OCI-M1 (cell line): ENCODE measurements around the gene FRYL.
"Not testable (repeated sequence)": the region's sequence is repeated elsewhere in the genome, so short reads cannot be mapped to it uniquely, and the experiment has no call there.

Experiments used
- DNase-seq: peaks from one replicate; lab custom pipeline; 2025; lab: John Stamatoyannopoulos, UW

The FRYL gene

DNA sequence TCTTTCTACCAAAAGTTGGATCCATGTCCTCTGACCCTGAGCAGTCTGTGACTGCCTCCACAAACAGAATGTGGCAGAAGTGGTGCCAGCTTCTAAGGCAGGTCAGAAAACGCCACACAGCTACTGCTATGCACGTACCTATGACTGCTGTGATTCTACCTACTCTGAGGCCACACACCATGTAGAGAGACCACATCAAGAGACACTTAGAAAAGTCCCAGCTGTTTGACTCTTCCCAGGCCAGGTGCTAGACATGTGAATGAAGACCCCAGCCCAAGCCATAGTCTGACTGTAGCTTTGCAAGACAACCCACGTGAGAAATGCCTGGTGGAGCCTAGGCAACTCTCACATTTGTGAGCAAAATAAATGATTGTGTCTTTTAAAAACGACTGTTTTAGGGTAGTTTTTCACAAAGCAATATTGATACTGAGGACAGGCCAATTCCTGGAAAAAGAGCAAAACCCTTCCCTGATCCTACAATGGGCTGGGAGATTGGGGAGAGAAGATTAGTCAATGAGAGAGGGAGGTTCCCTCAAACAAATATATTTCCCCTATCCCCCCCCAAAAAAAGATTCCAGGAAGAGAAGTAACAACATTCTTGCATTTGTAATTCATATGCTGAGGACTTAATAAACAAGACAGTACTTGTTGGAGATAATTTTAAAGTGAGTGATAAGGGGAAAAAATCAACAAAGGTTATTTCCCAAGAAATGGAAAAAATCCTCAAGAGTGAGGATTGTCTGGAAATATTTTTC, 33.3 kb downstream of the FRYL start:
- no peak for DNase-seq

DNA sequence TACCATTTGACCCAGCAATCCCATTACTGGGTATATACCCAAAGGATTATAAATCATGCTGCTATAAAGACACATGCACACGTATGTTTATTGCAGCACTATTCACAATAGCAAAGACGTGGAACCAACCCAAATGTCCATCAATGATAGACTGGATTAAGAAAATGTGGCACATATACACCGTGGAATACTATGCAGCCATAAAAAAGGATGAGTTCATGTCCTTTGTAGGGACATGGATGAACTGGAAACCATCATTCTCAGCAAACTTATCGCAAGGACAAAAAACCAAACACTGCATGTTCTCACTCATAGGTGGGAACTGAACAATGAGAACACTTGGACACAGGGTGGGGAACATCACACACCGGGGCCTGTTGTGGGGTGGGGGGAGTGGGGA, 34.9 kb downstream of the FRYL start:
- not testable (repeated sequence) for DNase-seq

DNA sequence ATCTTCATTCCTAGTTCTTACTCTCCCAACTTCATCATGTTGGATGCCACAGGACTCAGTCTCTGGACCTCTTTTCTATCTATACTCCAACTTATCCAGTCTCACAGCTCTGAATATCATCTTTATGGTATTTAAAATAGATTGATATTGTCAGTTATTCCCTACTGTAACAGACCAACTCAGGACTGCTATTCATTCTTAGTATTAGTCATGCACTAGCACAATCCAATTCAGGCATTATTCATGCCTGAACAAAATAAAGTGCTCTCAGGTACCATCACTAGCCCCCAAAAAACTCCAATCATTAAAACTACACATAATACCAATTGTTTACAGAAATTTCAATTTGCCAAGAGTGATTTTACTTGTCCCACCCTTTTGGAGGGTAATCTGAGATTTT, 37.7 kb downstream of the FRYL start:
- peak; percentile 37 for DNase-seq

DNA sequence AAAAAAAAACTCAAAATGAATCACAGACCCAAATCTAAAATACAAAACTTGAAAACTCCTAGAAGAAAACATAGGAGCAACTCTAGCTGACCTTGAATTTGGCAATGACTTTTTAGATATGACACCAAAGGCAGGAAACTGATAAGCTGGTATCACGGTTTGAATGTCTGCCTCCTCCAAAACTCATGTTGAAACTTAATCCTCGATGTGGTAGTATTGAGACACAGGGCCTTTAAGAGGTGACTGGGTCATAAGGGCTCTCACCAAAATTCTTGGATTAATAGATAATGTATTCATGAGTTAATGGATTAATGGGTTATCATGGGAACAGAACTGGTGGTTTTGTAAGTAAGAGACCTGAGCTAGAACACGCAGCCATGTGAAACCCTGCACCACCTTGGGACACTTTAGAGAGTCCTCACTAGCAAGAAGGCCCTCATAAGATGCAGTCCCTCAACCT, 40.5 kb downstream of the FRYL start:
- DNase-seq = peak; percentile 87

DNA sequence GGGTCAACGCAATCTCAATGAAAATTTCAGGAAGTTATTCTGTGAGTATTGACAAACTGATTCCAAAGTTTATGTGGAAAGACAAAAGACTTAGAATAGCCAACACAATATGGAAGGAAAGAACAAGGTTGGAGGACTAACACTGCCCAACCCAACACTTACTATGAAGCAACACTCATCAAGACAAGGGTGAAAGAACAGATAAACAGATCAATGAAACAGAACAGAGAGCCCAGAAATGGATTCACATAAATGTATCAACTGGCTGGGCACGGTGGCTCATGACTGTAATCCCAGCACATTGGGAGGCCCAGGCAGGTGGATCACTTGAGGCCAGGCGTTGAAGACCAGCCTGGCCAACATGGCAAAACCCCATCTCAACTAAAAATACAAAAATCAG, 41.2 kb downstream of the FRYL start:
- no peak for DNase-seq

DNA sequence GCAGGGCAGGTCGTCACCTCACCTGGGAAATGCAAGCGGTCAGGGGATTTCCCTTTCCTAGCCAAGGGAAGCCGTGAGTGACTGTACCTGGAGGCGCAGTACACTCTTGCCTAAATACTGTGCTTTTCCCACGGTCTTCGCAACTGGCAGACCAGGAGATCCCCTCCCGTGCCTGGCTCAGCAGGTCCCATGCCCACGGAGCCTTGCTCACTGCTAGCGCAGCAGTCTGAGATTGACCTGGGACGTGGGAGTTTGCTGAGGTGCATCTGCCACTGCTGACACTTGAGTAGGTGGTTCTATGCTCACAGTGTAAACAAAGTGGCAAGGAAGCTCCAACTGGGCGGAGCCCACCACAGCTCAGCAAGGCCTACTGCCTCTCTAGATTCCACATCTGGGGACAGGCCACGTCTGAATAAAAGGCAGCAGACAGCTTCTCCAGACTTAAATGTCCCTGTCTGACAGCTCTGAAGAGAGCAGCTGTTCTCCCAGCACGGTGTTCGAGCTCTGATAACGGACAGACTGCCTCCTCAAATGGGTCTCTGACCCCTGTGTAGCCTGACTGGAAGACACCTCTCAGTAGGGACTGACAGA, 51.1 kb downstream of the FRYL start:
- not testable (repeated sequence) for DNase-seq

DNA sequence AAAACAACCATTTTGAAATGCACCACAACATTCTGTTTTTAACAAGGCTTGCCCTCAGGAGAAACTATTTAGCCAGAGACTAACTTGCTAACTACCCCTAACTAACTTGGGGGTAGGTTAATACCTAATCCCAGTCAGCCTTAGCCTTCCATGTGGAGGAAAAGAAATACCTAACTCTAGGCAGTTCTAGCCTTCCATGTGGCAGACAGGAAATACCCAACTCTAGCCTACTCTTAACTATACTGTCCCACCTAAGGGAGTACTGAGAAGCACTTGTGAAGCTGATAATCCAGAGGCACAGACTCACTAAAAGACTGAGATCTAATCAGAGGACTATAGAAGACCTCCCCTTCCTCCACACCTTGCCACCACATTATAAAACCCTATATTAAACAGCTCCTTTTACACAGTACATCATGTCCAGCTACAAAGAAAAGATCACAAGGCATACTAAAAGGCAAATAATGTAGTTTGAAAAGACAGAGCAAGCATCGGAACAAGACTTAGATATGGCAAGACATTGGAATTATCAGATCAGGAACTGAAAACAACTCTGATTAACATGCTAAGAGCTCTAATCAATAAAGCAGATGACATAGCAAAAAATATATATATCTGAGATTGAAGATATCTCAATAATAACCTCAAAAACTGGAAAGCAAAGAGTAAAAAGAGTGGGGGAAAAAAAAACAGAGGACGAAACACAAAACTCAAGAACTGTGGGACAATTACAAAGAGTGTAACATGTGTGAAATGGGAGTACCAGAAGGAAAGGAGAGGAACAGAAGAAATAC, 52.2 kb downstream of the FRYL start:
- DNase-seq = peak; percentile 21

DNA sequence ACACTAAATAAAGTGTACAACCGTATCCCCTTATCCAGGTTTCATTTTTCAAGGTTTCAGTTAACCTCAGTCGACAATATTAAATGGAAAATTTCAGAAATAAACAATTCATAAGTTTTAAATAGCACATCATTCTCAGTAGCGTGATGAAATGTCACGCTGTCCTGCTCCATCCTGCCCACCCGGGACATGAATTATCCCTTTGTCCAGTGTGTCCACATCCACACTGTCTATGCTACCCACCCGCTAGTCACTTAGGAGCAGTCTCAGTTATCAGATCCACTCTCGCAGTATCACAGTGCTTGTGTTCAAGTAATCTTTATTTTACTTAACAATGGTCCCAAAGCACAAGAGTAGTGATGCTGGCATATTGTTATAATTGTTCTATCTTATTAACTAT, 54.7 kb downstream of the FRYL start:
- DNase-seq = no peak

DNA sequence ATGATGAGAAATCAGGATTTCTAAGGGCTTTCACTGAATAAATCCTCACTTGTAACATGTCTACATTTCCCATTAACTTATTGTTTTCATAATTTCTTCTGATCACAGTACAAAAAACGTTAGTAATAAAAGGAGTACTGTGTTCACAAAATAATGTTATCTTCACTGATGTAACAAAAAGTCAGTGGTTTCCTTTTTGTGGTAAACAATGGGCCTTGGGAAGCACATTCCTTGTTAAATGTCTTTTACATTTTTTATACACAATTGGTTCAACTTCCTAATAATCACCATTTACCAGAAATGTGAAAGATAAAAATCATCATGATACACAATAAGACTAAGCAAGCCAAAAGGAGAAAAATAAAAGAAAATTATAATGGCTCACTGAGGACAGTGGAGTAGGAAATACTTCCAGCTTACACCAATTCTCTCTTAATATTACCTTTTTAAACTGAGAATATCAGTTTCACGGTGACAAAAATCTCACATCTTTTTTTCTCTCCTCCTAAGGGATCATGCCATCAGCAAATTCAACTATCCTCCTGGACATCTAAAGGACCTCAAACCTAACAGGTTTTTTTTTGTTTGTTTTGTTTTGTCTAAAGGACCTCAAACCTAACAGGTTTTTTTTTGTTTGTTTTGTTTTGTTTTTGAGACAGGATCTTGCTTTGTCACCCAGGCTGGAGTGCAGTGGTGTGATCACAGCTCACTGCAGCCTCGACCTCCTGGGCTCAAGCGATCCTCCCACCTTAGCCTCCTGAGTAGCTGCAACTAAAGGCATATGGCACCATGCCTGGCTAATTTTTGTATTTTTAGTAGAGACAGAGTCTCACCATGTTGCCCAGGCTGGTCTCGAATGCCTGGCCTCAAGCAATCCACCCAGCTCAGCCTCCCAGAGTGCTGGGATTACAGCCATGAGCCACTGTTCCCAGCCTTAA, 57.3 kb downstream of the FRYL start:
- DNase-seq = no peak

DNA sequence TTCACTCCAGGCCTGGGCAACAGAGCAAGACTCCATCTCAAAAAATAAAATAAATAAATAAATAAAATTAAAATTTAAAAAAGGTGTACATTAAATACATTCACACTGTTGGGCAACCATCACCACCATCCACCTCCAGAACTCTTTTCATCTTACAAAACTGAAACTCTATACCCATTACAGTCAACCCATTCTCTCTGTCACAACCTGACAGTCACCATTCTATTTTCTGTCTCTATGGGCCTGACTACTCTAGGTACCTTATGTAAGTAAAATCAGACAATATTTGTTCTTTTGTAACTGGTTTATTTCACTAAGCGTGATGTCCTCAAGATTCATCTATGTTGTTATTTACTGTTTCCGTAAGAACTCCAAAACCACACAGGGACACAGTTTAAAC, 59.6 kb downstream of the FRYL start:
- DNase-seq = no peak

DNA sequence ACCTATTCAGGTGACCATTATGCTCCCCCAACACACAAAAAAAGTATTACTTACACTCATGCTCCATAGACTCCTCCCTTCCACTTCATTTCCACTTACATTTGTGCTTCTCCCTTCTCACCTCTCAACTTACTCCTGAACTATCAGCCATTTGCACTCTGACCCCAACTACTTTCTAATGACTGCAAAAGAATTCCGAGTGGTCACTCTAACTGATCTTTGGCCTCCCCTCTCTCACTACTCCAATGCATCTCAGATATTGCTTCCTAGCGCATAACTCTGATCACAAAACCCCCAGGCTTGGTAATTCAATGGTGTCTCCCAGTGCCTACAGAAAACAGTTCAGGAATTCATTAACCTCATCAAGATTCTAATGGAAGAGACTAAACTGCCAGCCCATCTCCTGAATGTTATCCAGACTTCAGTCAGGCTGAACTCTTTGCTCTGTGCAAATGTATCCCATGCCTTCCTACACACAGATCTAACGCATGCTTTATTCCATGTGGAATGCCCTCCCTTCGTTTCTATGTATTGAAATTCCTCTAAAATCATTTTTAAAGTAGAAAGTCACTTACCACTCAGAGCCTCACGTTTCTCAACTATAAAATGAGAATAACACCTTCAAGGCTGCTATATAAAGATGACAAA, 61.1 kb downstream of the FRYL start:
- DNase-seq = no peak

DNA sequence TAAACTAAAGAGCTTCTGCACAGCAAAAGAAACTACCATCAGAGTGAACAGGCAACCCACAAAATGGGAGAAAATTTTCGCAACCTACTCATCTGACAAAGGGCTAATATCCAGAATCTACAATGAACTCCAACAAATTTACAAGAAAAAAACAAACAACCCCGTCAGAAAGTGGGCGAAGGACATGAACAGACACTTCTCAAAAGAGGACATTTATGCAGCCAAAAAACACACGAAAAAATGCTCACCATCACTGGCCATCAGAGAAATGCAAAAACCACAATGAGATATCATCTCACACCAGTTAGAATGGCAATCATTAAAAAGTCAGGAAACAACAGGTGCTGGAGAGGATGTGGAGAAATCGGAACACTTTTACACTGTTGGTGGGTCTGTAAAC, 63.8 kb downstream of the FRYL start:
- DNase-seq = not testable (repeated sequence)

DNA sequence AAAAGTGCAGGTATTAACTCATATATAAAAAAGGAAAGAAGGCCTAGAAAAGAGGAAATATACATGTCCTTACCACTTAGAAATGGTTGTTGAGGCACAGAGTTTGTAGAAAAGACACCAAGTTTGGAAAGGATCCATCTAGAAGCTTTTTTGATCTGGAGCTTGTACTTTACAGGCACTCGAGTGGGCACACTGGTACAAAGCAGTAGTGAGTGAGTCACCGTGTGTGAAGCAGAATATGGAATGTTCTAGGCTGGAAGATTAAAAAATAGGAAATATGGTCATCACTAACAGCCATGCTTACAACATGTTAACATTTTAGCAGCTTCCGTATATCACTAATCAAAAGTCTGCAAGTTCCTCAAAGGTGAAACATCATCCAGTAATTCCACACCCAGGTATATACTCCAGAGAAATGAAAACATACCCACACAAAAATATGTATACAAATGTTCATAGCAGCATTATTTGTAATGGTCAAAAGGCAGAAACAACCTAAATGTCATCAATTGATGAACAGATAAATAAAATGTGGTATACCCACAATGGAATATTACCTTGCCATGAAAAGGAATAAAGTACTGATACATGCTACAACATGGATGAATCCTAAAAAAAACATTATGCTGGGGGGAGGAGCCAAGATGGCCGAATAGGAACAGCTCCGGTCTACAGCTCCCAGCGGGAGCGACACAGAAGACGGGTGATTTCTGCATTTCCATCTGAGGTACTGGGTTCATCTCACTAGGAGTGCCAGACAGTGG, 69.5 kb downstream of the FRYL start:
- no peak for DNase-seq

DNA sequence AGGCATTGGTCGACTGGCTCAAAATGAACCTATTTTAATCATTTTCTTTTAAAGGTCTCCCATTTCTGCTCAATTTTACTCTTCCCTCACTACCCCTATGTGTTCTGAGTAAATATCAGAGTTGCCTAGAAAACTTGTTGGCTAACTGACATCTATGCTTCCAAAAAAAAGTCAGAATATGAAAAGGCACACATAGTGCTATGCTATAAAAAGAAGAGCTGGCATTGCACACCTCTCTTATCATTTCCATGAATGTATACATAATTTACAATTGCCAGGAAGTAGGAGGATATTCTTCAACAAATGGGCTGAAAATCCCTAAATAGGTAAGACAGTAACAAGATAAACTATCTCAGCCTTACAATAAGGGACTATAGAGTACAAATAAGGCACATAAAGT, 70.2 kb downstream of the FRYL start:
- DNase-seq = no peak

DNA sequence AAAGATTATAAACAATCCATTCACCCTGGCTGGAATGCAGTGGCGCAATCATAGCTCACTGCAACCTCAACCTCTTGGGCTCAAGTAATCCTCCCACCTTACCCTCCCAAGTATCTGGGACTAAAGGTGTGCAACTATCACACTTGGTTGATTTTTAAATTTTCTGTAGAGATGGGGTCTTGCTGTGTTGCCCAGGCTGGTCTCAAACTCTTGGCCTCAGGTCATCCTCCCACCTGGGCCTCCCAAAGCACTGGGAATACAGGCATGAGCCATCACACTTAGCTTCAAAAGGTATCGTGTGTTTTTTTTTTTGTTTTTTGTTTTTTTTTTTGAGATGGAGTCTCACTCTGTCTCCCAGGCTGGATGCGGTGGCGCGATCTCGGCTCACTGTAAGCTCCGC, 71.5 kb downstream of the FRYL start:
- no peak for DNase-seq

DNA sequence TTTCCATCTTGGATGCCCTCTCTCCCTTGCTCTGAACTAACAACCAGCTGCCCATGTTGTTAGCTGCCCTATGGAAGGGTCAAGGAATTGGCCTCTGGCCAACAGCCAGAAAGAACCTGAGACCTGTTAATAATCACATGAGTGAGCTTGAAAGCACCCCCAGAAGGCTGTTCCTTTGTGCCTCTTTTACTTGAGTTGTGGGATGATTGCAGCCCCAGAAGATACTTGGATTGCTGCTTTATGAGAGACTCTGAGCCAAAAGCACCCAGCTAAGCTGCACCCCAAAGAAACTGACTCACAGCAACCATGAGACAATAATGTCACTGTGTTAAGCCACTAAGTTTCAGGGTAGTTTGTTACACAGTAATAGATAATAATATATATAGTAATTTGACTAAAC, 73.3 kb downstream of the FRYL start:
- DNase-seq = no peak

DNA sequence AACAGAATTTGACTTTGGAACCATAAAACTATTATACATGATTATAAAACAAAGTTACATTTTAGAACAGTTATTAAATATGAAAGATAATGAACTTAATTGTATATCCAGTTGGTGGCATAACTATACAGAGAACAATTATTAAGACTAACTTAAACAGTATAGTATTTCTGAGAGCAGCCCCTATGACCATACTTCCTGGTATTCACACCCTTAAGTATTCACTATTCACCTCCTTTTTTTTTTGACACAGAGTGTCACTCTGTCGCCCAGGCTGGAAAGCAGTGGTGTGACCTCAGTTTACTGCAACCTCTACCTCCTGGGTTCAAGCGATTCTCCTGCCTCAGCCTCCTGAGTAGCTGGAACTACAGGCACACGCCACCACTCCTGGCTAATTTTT, 74.5 kb downstream of the FRYL start:
- no peak for DNase-seq

DNA sequence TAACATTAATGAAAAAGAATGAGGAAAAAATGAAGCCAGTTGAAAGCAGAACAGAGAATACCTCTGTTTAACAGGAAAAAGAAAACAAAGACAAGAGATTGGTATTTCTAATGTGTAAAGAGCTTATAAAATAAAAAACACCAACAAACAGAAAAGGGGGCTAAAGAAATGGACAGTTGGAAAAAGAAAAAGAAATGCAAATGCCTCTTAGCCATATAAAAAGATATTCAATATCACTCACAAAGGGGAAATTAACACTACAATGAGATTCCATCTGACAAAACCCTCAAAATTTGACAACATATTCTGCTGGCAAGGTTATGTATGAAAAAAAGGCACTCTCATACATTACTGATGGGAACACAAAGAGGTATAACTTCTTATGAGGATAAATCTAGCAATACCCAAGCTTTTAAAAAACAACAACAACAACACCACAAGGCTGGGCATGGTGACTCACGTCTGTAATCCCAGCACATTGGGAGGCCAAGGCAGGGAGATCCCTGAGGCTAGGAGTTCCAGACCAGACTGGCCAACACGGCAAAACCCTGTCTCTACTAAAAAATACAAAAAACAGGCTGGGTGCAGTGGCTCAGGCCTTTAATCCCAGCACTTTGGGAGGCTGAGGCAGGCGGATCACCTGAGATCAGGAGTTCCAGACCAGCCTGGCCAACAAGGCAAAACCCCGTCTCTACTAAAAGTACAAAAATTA, 75.8 kb downstream of the FRYL start:
- DNase-seq = no peak

DNA sequence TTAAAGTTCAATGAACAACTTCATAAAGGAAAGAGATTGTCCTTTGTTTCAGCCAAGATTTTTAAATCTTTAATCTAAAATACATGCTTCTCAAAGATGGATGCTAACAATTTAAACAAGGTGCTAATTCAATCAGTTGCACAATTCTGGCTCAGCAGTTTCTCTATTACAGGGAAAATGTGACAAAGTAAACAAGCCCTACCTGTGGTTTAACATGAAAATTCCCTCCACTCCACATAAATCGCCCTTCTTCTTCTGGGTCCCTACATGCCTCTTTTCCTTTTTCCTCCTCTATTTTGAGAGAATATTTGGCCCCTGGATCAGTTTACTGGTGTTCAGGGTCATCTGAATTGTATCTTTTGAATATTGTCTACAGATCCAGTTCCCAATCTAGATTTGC, 80.6 kb downstream of the FRYL start:
- DNase-seq = no peak
